Stimulated activated CD8-positive, alpha-beta memory T cell treated with anti-CD3 and anti-CD28 coated beads, Interleukin-7, amount 100 ng/mL, for 48 hours (primary cell): Measurements from ENCODE around the gene HEG1.
A peak's percentile ranks its signal among the peaks of the same experiment; 100 is the strongest.

Source experiments
- DNase-seq, 2 donors: peaks; one replicate each; pipeline ENCODE4 v3.0.0-alpha.2; 2020; ENCODE audit warnings: low read depth in 1 of 2; ENCODE audit errors: extremely low read depth in 1 of 2

HEG1 gene

DNA sequence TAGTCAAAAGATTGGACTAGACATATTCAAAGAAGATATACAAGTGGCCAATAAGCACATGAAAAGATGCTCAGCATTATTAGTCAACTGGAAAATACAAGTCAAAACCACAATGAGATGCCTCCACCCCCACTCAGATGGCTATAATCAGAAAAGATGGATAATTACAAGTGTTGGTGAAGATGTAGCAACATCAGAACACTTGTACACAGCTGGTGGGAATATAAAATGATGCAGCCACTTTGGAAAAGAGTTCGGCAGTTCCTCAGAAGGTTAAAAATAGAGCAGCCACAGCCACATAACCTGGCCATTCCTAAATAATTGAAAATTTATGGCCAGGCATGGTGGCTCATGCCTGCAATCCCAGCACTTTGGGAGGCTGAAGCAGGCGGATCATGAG is 38.4 kb downstream of the HEG1 start:
- no peak for DNase-seq

- no peak for DNase-seq
Measured at GRCh38 chr3:125014570-125015179, 41.1 kb downstream of the HEG1 start.

DNA sequence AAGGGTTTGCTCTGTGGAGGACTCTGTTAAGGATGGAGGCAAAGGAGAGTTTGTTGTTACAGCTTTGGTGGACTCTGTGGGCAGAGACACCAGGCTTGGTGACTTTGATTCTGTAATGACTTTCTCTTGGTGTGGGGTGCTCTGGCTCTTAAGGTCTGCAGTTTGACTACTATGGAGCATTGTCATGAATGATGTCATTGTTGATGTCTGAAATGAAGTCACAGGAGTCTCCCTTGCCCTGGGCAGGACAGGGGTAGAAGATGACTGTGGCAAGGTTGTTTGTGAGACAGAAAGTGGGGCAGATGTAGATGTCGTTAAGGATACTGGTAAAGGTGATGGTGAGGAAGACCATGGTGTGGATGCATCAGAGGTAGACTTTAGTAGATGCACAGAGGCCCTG is 42.7 kb downstream of the HEG1 start:
- DNase-seq = no peak

- no peak for DNase-seq
Measured at GRCh38 chr3:125011941-125012340, 43.9 kb downstream of the HEG1 start.

GRCh38 chr3:125010393-125010792 is 45.4 kb downstream of the HEG1 start:
- no peak for DNase-seq

GRCh38 chr3:125008766-125009165 is 47.0 kb downstream of the HEG1 start:
- no peak for DNase-seq

DNA sequence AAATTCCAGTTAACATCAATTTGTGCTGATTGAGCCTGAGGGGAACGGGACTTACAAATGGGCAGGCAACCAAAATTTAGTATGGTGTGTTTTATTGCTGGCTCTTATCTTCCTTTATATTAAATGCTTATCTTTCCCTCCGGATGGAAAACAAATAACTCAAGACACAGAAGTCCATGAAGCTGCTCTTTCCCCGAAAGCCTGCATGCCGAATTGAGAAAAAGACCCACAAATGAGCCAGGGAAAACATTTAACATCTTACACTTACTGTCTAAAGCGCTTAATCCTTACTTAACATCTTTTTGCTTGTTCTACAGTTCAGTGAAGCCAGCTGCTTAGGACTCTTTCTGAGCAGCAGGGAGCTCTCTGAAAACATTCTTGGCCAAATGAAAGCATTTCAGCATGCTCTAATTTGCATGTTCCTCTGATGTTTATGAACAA is 49.5 kb downstream of the HEG1 start:
- no peak for DNase-seq

- DNase-seq = no peak
Measured at GRCh38 chr3:125005676-125006075, 50.1 kb downstream of the HEG1 start.

DNA sequence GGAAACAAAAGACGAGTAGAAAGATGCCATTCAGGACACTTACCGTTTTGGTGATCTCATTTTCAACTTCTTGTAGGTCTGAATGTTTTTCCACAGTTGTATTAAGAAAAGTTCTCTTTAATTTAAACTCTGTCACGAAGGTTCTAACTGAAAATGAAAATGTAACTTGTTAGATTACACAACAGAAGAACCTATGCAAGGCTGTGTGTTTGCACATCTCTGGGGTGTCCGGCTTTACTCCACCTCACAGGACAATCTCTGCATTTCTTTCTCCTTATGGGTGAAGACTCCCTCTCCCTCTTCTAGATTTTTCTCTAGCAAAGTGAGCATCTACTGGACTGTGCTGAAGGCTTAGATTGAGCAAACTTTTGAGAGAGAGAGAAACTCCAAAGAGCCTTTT is 50.6 kb downstream of the HEG1 start:
- DNase-seq = no peak

GRCh38 chr3:125003859-125004595 is 51.8 kb downstream of the HEG1 start:
- DNase-seq = no peak

DNA sequence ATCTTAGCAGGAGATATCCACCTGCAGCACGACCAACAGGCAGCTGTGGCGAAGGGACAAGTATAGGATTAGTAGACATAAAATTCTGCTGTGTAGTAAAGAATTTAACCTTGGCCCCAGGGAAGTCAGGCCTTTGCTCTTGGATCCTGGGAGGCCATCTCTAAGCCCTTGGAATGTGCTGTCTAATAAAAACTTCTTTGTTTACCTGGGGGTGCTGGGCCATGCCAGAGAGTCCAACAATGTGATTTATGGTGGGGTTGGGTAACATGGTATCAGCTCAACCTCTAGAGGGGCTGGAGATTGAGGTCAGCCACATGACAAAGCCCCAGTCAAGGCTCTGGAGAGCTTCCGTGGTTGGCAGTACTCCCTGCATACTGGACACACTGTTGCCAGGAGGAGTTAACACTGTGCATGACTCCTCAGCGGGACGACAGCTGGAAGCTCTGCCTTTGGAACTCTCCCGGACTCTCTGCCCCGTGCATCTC is 52.4 kb downstream of the HEG1 start:
- DNase-seq = no peak

GRCh38 chr3:125002414-125003368 is 53.1 kb downstream of the HEG1 start:
- no peak for DNase-seq

DNA sequence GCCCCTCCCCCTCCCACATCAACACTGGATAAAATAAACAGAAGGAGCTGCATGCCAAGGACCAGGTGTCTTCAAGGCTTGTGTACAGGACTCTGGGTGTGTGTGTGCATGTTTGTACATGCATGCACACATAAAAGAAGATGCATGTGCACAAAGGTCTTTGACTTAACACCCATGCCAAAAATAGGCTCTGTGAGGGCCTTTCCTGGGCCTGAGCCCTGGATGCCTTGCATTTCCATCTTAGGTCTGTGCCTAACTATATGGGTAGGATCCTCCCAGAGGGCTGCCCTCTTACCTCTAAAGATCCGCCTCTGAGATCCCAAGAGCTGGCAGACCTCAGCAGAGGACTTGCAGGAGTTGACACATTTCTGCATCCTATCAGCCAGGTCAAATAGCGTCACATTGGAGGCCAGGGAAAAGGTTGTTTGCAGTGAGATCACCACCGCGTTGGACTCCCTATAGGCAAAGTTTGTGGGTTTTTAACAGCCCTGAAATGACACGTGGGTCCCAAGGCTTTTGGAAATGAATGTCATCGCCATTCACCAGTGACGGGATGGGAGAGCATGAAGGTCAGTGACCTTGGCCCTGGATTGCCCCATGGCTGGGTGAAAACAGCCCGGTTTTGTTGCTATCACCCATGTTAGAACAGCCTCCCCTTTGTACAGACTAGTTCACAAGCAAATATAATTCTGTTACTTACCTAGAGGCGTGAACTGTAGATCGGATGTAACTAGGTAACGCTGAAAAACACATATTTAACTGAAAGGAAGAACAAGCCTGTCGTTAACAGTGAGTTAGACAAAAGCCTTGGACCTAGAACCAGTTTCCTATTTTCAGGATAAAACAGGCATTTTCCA is 54.0 kb downstream of the HEG1 start:
- no peak for DNase-seq

GRCh38 chr3:125000661-125001060 is 55.1 kb downstream of the HEG1 start:
- DNase-seq = no peak

DNA sequence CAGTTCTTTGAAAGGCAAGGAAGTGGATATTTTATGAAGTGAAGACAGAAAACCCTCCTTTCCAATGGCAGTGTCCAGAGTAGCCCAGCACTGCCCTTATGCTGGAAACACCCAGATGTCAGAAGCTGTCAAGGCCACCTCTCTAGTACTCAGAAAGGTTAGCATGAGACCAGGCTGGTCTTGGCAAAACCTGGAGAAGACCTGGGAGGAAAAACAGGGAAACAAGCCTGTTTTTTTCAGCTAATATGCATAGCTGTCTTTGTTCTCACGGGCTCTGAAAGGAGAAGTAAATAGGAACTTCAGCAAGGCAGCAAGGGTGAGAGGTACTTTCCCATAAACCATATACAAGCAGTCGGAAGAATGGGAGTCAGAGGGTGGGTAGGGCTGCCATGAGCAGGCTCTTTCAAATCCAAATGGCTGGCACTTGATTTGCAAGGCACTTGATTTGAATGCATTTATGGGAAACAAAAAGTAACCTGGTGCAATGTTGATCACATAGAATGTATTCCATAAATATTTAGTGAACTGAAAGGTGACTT is 55.8 kb downstream of the HEG1 start:
- DNase-seq = no peak

DNA sequence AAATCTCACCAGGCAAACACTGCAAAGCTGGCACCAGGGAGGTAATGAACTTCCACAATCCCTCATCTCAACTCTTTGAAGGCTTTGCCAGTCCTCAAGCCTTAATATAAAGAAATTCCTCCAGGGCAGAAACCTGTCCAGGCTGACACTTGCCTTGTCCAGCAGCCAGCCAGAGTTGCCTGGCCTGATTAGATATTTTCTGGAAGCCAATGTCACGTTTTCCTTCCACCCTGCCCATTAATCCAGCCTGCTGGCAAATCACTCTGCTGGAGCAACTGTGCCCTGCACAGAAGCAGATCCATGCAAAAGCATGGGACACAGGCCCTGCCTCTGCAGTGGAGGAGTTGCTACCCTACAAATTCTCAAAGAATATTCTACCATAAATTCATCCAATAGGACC is 56.5 kb downstream of the HEG1 start:
- DNase-seq = no peak

- no peak for DNase-seq
Measured at GRCh38 chr3:124998247-124998630, 57.6 kb downstream of the HEG1 start.

GRCh38 chr3:124997303-124998246 is 58.2 kb downstream of the HEG1 start:
- no peak for DNase-seq

- peak; percentile 5 to 6 for DNase-seq
Measured at GRCh38 chr3:124995460-124995994, 60.3 kb downstream of the HEG1 start.
